HEK293 (cell line): ENCODE results near the gene NKAPL.

ENCODE experiments used
- CTCF ChIA-PET: fragments of 350-600 bp; formaldehyde crosslinking; extraction: SDS; loops from one replicate; lab custom pipeline; 2021; ENCODE audit warnings: antibody characterized with exemption; lab: Yijun Ruan, JAX
- POLR2A ChIA-PET: fragments of 300-600 bp; formaldehyde crosslinking; extraction: SDS; loops from one replicate; lab custom pipeline; 2020; ENCODE audit warnings: antibody characterized with exemption, inconsistent platforms; lab: Yijun Ruan, JAX
- H3K27ac ChIP-seq: fragments of 200-500 bp; sonication (Bioruptor generic); 2 replicates; pipeline ENCODE4 v1.5.1; 2014; ENCODE audit warnings: low read depth, low read length, control low read depth, inconsistent platforms; ENCODE audit errors: extremely low read depth
- H3K36me3 ChIP-seq, 2 experiments: fragments of 200-500 bp in 1 of 2; sonication (Bioruptor generic) in 1 of 2; 1 replicate in 1 of 2; 2 replicates in 1 of 2; pipeline ENCODE4 v1.5.1; 2014 to 2017; ENCODE audit warnings: inconsistent platforms in 2 of 2, low read length in 2 of 2; ENCODE audit not compliant: control insufficient read depth in 2 of 2, insufficient read depth in 1 of 2
- H3K4me1 ChIP-seq: fragments of 200-500 bp; sonication (Bioruptor generic); 2 replicates; pipeline ENCODE4 v1.5.1; 2014; ENCODE audit warnings: mild to moderate bottlenecking, low read length, inconsistent platforms; ENCODE audit not compliant: control insufficient read depth, insufficient read depth
- H3K4me3 ChIP-seq: 2 replicates; pipeline ENCODE4 v1.5.1; 2011; ENCODE audit warnings: low read depth, mild to moderate bottlenecking, control low read depth, low read length, moderate library complexity
- H3K9me3 ChIP-seq: fragments of 200-500 bp; sonication (Bioruptor generic); 2 replicates; pipeline ENCODE4 v1.5.1; 2014; ENCODE audit warnings: low read depth, low read length, inconsistent platforms; ENCODE audit not compliant: control insufficient read depth, insufficient read depth
- ELK4 ChIP-seq: IDR thresholded peaks from 2 replicates; pipeline ENCODE4 v1.6.1; 2011; ENCODE audit warnings: mild to moderate bottlenecking, low read depth, low read length, borderline replicate concordance
- SP7 ChIP-seq: fragments of 450-650 bp; formaldehyde crosslinking; IDR thresholded peaks from 2 replicates; pipeline ENCODE4 v1.5.1; 2016; ENCODE audit warnings: missing biosample characterization, missing genetic modification characterization
- WT1 ChIP-seq: fragments of 450-650 bp; formaldehyde crosslinking; IDR thresholded peaks from 2 replicates; pipeline ENCODE4 v1.5.1; 2016; ENCODE audit warnings: missing biosample characterization, missing genetic modification characterization
- ZBTB17 ChIP-seq: fragments of 450-650 bp; formaldehyde crosslinking; IDR thresholded peaks from 2 replicates; pipeline ENCODE4 v1.5.1; 2016; ENCODE audit warnings: missing biosample characterization, missing genetic modification characterization
- ZBTB20 ChIP-seq: fragments of 450-650 bp; formaldehyde crosslinking; IDR thresholded peaks from 2 replicates; pipeline ENCODE4 v1.5.1; 2016; ENCODE audit warnings: missing biosample characterization, missing genetic modification characterization
- ZBTB8A ChIP-seq: fragments of 450-650 bp; formaldehyde crosslinking; IDR thresholded peaks from 2 replicates; pipeline ENCODE4 v1.5.1; 2016; ENCODE audit warnings: missing biosample characterization, missing genetic modification characterization
- ZNF10 ChIP-seq: fragments of 450-650 bp; formaldehyde crosslinking; IDR thresholded peaks from 2 replicates; pipeline ENCODE4 v1.5.1; 2017; ENCODE audit warnings: missing biosample characterization, missing genetic modification characterization
- ZNF112 ChIP-seq: fragments of 450-650 bp; formaldehyde crosslinking; IDR thresholded peaks from 2 replicates; pipeline ENCODE4 v1.5.0; 2017; ENCODE audit warnings: missing biosample characterization, missing genetic modification characterization
- ZNF121 ChIP-seq: fragments of 450-650 bp; formaldehyde crosslinking; IDR thresholded peaks from 2 replicates; pipeline ENCODE4 v1.5.1; 2016; ENCODE audit warnings: missing biosample characterization, missing genetic modification characterization
- ZNF2 ChIP-seq: fragments of 450-650 bp; formaldehyde crosslinking; IDR thresholded peaks from 2 replicates; pipeline ENCODE4 v1.5.1; 2016; ENCODE audit warnings: missing biosample characterization, missing genetic modification characterization
- ZNF26 ChIP-seq: fragments of 450-650 bp; formaldehyde crosslinking; IDR thresholded peaks from 2 replicates; pipeline ENCODE4 v1.5.1; 2016; ENCODE audit warnings: missing biosample characterization, missing genetic modification characterization
- ZNF274 ChIP-seq, 2 experiments: fragments of 200-500 bp in 1 of 2; fragments of 450-650 bp in 1 of 2; sonication (Bioruptor generic) in 1 of 2; formaldehyde crosslinking in 1 of 2; IDR thresholded peaks; 2 replicates each; pipeline versions ENCODE4 v1.5.1 to v1.6.1; 2014 to 2016; ENCODE audit warnings: borderline replicate concordance in 1 of 2, inconsistent platforms in 1 of 2, low read length in 1 of 2, missing biosample characterization in 1 of 2, missing genetic modification characterization in 1 of 2
- ZNF324 ChIP-seq: fragments of 450-650 bp; formaldehyde crosslinking; IDR thresholded peaks from 2 replicates; pipeline ENCODE4 v1.5.1; 2016; ENCODE audit warnings: missing biosample characterization, missing genetic modification characterization
- ZNF335 ChIP-seq: fragments of 450-650 bp; formaldehyde crosslinking; conservative IDR thresholded peaks from 2 replicates; pipeline ENCODE4 v1.5.1; 2016; ENCODE audit warnings: missing biosample characterization, missing genetic modification characterization
- ZNF423 ChIP-seq: fragments of 450-650 bp; formaldehyde crosslinking; IDR thresholded peaks from 2 replicates; pipeline ENCODE4 v1.5.1; 2016; ENCODE audit warnings: missing biosample characterization, missing genetic modification characterization
- ZNF558 ChIP-seq: fragments of 450-650 bp; formaldehyde crosslinking; IDR thresholded peaks from 2 replicates; pipeline ENCODE4 v1.5.1; 2016; ENCODE audit warnings: missing biosample characterization, missing genetic modification characterization
- ZNF596 ChIP-seq: fragments of 450-650 bp; IDR thresholded peaks from 2 replicates; pipeline ENCODE4 v1.5.0; 2018; ENCODE audit warnings: missing biosample characterization, mild to moderate bottlenecking, missing genetic modification characterization, moderate library complexity
- ZNF600 ChIP-seq: fragments of 450-650 bp; formaldehyde crosslinking; IDR thresholded peaks from 2 replicates; pipeline ENCODE4 v1.5.1; 2016; ENCODE audit warnings: missing biosample characterization, missing genetic modification characterization
- ZNF660 ChIP-seq: fragments of 450-650 bp; IDR thresholded peaks from 2 replicates; pipeline ENCODE4 v1.5.1; 2018; ENCODE audit warnings: missing biosample characterization, mild to moderate bottlenecking, missing genetic modification characterization
- ZNF776 ChIP-seq: fragments of 450-650 bp; formaldehyde crosslinking; IDR thresholded peaks from 2 replicates; pipeline ENCODE4 v1.5.0; 2017; ENCODE audit warnings: missing biosample characterization, missing genetic modification characterization, borderline replicate concordance
- TF ChIP-seq, protein P1 (sequence below): fragments of 450-650 bp; formaldehyde crosslinking; IDR thresholded peaks from 2 replicates; pipeline ENCODE4 v1.5.1; 2016; ENCODE audit warnings: missing biosample characterization, missing genetic modification characterization
- TF ChIP-seq, protein P2 (sequence below): fragments of 450-650 bp; formaldehyde crosslinking; IDR thresholded peaks from 2 replicates; pipeline ENCODE4 v1.5.1; 2017; ENCODE audit warnings: missing biosample characterization, mild to moderate bottlenecking, missing genetic modification characterization, moderate library complexity
- TF ChIP-seq, protein P3 (sequence below): fragments of 450-650 bp; formaldehyde crosslinking; conservative IDR thresholded peaks from 2 replicates; pipeline ENCODE4 v1.5.1; 2016; ENCODE audit warnings: low read depth, missing biosample characterization, missing genetic modification characterization

NKAPL gene

GRCh38 chr6:28218312-28219248 is 40.5 kb upstream of the NKAPL start:
- Histone ChIP-seq H3K4me3 (peak overlapping the region; percentile 67), H3K36me3 (no peaks in the 10 kb centered on the region), H3K27ac (peak overlapping the region; percentile 63; the same call in 1 of the 2 replicates), H3K4me1 (no peaks in the 10 kb centered on the region; the same call in 1 of the 2 replicates), H3K9me3 (no peaks in the 10 kb centered on the region)
- ChIA-PET POLR2A (interaction anchor here (0.5 to 2.4 kb wide), 26 partner anchors 9 to 1067 kb away, joined by 3 to 18 read pairs (median 4); partner anchors contain the start of genes PGBD1, ZKSCAN4, ZKSCAN8 and ZSCAN16), CTCF (interaction anchor here (0.6 to 1.0 kb wide), 5 partner anchors 8 to 485 kb away, joined by 3 to 7 read pairs (median 4); partner anchors contain the start of gene ZSCAN26)
- TF ChIP-seq ZNF2 (tag by site-specific recombination) (peak; percentile 87; the same call in 1 of the 2 replicates), SP7 (peak; percentile 45), WT1 (tag by site-specific recombination) (peak; percentile 25; the same call in 1 of the 2 replicates), ZNF600 (tag by site-specific recombination) (0 out of 2 replicates have a peak, but pooled peaks have one; percentile 41), ZNF660 (tag by site-specific recombination) (0 out of 2 replicates have a peak, but pooled peaks have one; percentile 45), ZNF121 (tag by site-specific recombination) (no peak), ZNF324 (tag by site-specific recombination) (no peak), ZNF274 (IDR thresholded peaks at IDR 0.05; ENCODE audit: low read length) (no peak), ZNF274 (tag by site-specific recombination; IDR thresholded peaks at IDR 0.05; ENCODE audit: borderline replicate concordance) (no peak), ZNF423 (no peak), ZNF26 (tag by site-specific recombination) (no peak), ZNF596 (tag by site-specific recombination) (peak; percentile 81), ZBTB8A (tag by site-specific recombination) (peak; percentile 97), ZNF335 (tag by site-specific recombination) (peak; percentile 1), ZBTB17 (peak; percentile 52), ZBTB20 (tag by site-specific recombination) (peak; percentile 9; the same call in 1 of the 2 replicates), ZNF558 (tag by site-specific recombination) (no peak), ELK4 (no peak), ZNF776 (no peak), ZNF112 (tag by site-specific recombination) (no peak), ZNF10 (no peak)
- TF ChIP-seq, protein P1, sequence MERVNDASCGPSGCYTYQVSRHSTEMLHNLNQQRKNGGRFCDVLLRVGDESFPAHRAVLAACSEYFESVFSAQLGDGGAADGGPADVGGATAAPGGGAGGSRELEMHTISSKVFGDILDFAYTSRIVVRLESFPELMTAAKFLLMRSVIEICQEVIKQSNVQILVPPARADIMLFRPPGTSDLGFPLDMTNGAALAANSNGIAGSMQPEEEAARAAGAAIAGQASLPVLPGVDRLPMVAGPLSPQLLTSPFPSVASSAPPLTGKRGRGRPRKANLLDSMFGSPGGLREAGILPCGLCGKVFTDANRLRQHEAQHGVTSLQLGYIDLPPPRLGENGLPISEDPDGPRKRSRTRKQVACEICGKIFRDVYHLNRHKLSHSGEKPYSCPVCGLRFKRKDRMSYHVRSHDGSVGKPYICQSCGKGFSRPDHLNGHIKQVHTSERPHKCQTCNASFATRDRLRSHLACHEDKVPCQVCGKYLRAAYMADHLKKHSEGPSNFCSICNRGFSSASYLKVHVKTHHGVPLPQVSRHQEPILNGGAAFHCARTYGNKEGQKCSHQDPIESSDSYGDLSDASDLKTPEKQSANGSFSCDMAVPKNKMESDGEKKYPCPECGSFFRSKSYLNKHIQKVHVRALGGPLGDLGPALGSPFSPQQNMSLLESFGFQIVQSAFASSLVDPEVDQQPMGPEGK (tag by site-specific recombination): peak; percentile 77
- TF ChIP-seq, protein P2, sequence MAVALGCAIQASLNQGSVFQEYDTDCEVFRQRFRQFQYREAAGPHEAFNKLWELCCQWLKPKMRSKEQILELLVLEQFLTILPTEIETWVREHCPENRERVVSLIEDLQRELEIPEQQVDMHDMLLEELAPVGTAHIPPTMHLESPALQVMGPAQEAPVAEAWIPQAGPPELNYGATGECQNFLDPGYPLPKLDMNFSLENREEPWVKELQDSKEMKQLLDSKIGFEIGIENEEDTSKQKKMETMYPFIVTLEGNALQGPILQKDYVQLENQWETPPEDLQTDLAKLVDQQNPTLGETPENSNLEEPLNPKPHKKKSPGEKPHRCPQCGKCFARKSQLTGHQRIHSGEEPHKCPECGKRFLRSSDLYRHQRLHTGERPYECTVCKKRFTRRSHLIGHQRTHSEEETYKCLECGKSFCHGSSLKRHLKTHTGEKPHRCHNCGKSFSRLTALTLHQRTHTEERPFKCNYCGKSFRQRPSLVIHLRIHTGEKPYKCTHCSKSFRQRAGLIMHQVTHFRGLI: peak; percentile 77
- TF ChIP-seq, protein P3, sequence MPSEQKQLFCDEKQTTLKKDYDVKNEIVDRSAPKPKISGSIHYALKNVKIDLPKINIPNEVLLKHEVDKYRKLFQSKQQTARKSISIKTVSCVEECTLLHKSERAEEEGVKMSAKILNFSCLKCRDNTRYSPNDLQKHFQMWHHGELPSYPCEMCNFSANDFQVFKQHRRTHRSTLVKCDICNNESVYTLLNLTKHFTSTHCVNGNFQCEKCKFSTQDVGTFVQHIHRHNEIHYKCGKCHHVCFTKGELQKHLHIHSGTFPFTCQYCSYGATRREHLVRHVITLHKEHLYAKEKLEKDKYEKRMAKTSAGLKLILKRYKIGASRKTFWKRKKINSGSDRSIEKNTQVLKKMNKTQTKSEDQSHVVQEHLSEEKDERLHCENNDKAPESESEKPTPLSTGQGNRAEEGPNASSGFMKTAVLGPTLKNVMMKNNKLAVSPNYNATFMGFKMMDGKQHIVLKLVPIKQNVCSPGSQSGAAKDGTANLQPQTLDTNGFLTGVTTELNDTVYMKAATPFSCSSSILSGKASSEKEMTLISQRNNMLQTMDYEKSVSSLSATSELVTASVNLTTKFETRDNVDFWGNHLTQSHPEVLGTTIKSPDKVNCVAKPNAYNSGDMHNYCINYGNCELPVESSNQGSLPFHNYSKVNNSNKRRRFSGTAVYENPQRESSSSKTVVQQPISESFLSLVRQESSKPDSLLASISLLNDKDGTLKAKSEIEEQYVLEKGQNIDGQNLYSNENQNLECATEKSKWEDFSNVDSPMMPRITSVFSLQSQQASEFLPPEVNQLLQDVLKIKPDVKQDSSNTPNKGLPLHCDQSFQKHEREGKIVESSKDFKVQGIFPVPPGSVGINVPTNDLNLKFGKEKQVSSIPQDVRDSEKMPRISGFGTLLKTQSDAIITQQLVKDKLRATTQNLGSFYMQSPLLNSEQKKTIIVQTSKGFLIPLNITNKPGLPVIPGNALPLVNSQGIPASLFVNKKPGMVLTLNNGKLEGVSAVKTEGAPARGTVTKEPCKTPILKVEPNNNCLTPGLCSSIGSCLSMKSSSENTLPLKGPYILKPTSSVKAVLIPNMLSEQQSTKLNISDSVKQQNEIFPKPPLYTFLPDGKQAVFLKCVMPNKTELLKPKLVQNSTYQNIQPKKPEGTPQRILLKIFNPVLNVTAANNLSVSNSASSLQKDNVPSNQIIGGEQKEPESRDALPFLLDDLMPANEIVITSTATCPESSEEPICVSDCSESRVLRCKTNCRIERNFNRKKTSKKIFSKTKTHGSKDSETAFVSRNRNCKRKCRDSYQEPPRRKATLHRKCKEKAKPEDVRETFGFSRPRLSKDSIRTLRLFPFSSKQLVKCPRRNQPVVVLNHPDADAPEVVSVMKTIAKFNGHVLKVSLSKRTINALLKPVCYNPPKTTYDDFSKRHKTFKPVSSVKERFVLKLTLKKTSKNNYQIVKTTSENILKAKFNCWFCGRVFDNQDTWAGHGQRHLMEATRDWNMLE (tag by site-specific recombination): peak; percentile 71
